KMS-11 (cell line): ENCODE results near the gene SPACA6.

ENCODE experiments used
- H2AFZ ChIP-seq: fragments of 200-600 bp; sonication (generic); 2 replicates; pipeline ENCODE4 v1.6.1; 2016; ENCODE audit warnings: antibody characterized with exemption, mixed run types, low read depth
- H3K27ac ChIP-seq: fragments of 200-600 bp; sonication (generic); 2 replicates; pipeline ENCODE4 v1.6.1; 2016; ENCODE audit warnings: mild to moderate bottlenecking, mixed run types
- H3K27me3 ChIP-seq: fragments of 200-600 bp; sonication (generic); 2 replicates; pipeline ENCODE4 v1.6.1; 2017; ENCODE audit warnings: mild to moderate bottlenecking, low read depth, mixed run types, moderate library complexity; ENCODE audit not compliant: insufficient read depth
- H3K36me3 ChIP-seq: fragments of 200-600 bp; sonication (generic); 2 replicates; pipeline ENCODE4 v1.6.1; 2017; ENCODE audit warnings: mild to moderate bottlenecking, mixed run types; ENCODE audit not compliant: insufficient read depth
- H3K4me1 ChIP-seq: fragments of 200-600 bp; sonication (generic); 2 replicates; pipeline ENCODE4 v1.6.1; 2016; ENCODE audit warnings: mild to moderate bottlenecking, low read depth, mixed run types; ENCODE audit not compliant: poor library complexity, severe bottlenecking
- H3K4me2 ChIP-seq: fragments of 200-600 bp; sonication (generic); 2 replicates; pipeline ENCODE4 v1.7.0; 2016; ENCODE audit warnings: mild to moderate bottlenecking, mixed run types
- H3K4me3 ChIP-seq: fragments of 200-600 bp; sonication (generic); IDR thresholded peaks from 2 replicates; pipeline ENCODE4 v1.6.1; 2017; ENCODE audit warnings: low read depth, low read length, mixed read lengths; ENCODE audit not compliant: insufficient read depth
- H3K79me2 ChIP-seq: fragments of 200-600 bp; sonication (generic); 2 replicates; pipeline ENCODE4 v1.6.1; 2016; ENCODE audit warnings: low read depth, mixed run types; ENCODE audit not compliant: insufficient read depth
- H3K9ac ChIP-seq: fragments of 200-600 bp; sonication (generic); 2 replicates; pipeline ENCODE4 v1.6.1; 2016; ENCODE audit warnings: mild to moderate bottlenecking, mixed run types
- H4K20me1 ChIP-seq: fragments of 200-600 bp; sonication (generic); 2 replicates; pipeline ENCODE4 v1.6.1; 2016; ENCODE audit warnings: mild to moderate bottlenecking, mixed run types; ENCODE audit not compliant: insufficient read depth
- TF ChIP-seq, protein P1 (sequence below): fragments of 200-600 bp; sonication (generic); conservative IDR thresholded peaks from 2 replicates; pipeline ENCODE4 v1.6.1; 2017; ENCODE audit warnings: low read depth, mild to moderate bottlenecking, antibody characterized with exemption, low read length, moderate library complexity, mixed read lengths

Gene SPACA6

GRCh38 chr19:51689751-51690453 lies 3.2 kb upstream of the SPACA6 start:
- H3K4me3 ChIP-seq = no peak overlapping the region
- H4K20me1 ChIP-seq = no peaks in the 10 kb centered on the region
- H3K36me3 ChIP-seq = no peaks in the 10 kb centered on the region
- H3K9ac ChIP-seq = no peak overlapping the region
- H2AFZ ChIP-seq = no peak overlapping the region
- TF ChIP-seq, protein P1, sequence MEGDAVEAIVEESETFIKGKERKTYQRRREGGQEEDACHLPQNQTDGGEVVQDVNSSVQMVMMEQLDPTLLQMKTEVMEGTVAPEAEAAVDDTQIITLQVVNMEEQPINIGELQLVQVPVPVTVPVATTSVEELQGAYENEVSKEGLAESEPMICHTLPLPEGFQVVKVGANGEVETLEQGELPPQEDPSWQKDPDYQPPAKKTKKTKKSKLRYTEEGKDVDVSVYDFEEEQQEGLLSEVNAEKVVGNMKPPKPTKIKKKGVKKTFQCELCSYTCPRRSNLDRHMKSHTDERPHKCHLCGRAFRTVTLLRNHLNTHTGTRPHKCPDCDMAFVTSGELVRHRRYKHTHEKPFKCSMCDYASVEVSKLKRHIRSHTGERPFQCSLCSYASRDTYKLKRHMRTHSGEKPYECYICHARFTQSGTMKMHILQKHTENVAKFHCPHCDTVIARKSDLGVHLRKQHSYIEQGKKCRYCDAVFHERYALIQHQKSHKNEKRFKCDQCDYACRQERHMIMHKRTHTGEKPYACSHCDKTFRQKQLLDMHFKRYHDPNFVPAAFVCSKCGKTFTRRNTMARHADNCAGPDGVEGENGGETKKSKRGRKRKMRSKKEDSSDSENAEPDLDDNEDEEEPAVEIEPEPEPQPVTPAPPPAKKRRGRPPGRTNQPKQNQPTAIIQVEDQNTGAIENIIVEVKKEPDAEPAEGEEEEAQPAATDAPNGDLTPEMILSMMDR = no peak
- peaks cover 3% of the 10 kb centered on the region; the same call in 1 of the 2 replicates for H3K27me3 ChIP-seq
- no peak overlapping the region for H3K27ac ChIP-seq
- no peak overlapping the region for H3K4me2 ChIP-seq
- no peaks in the 10 kb centered on the region for H3K79me2 ChIP-seq
- no peaks in the 10 kb centered on the region for H3K4me1 ChIP-seq

- H3K79me2 ChIP-seq = no peaks in the 10 kb centered on the region
- H2AFZ ChIP-seq = no peak overlapping the region
These were observed 2.6 kb upstream of the SPACA6 start for GRCh38 chr19:51690454-51691073.

GRCh38 chr19:51691074-51691583 lies 2.0 kb upstream of the SPACA6 start:
- H3K4me1 ChIP-seq = no peaks in the 10 kb centered on the region
- no peaks in the 10 kb centered on the region for H4K20me1 ChIP-seq
- H3K27ac ChIP-seq = no peak overlapping the region
- H3K27me3 ChIP-seq = peaks cover 3% of the 10 kb centered on the region; the same call in 1 of the 2 replicates
- TF ChIP-seq, protein P1 = no peak
- no peak overlapping the region for H3K4me2 ChIP-seq
- H3K79me2 ChIP-seq = no peaks in the 10 kb centered on the region
- no peaks in the 10 kb centered on the region for H3K36me3 ChIP-seq
- no peak overlapping the region for H3K9ac ChIP-seq
- no peak overlapping the region for H2AFZ ChIP-seq
- no peak overlapping the region for H3K4me3 ChIP-seq

More at GRCh38 chr19:51690454-51691073, 2.6 kb upstream of the SPACA6 start:
- H3K36me3 ChIP-seq = no peaks in the 10 kb centered on the region
- no peak overlapping the region for H3K27ac ChIP-seq
- TF ChIP-seq, protein P1 = no peak
- H3K9ac ChIP-seq = no peak overlapping the region
- peaks cover 3% of the 10 kb centered on the region; the same call in 1 of the 2 replicates for H3K27me3 ChIP-seq
- no peak overlapping the region for H3K4me3 ChIP-seq
- no peak overlapping the region for H3K4me2 ChIP-seq
- H4K20me1 ChIP-seq = no peaks in the 10 kb centered on the region
- H3K4me1 ChIP-seq = no peaks in the 10 kb centered on the region

GRCh38 chr19:51691584-51692428 lies 1.3 kb upstream of the SPACA6 start:
- Histone ChIP-seq H4K20me1 (no peaks in the 10 kb centered on the region), H3K4me1 (no peaks in the 10 kb centered on the region), H3K36me3 (no peaks in the 10 kb centered on the region), H2AFZ (no peak overlapping the region), H3K27ac (no peak overlapping the region), H3K9ac (no peak overlapping the region), H3K4me3 (no peak overlapping the region), H3K4me2 (no peak overlapping the region), H3K27me3 (peaks cover 3% of the 10 kb centered on the region; the same call in 1 of the 2 replicates), H3K79me2 (no peaks in the 10 kb centered on the region)
- TF ChIP-seq, protein P1 = no peak
